A549 treated with AZD9567 at 1 μM for 4 hours (cell line): ENCODE data around the gene TNS3. TPM values are rescaled to one million over a fixed set of nuclear protein-coding genes. Genes with fewer than 3 reads are reported as not detected.

Experiments used
- total RNA-seq: library from RNA; stranded (reverse); fragments of 200-300 nt; extraction: Qiagen RNA extraction; gene quantifications from 5 replicates; pipeline ENCODE4 v1.2.3, GENCODE V29; 2022; ENCODE audit not compliant: insufficient read depth

Gene TNS3
- total RNA-seq, result 58.4 to 65.0 TPM (median 61.2 TPM) in 5 replicates

DNA sequence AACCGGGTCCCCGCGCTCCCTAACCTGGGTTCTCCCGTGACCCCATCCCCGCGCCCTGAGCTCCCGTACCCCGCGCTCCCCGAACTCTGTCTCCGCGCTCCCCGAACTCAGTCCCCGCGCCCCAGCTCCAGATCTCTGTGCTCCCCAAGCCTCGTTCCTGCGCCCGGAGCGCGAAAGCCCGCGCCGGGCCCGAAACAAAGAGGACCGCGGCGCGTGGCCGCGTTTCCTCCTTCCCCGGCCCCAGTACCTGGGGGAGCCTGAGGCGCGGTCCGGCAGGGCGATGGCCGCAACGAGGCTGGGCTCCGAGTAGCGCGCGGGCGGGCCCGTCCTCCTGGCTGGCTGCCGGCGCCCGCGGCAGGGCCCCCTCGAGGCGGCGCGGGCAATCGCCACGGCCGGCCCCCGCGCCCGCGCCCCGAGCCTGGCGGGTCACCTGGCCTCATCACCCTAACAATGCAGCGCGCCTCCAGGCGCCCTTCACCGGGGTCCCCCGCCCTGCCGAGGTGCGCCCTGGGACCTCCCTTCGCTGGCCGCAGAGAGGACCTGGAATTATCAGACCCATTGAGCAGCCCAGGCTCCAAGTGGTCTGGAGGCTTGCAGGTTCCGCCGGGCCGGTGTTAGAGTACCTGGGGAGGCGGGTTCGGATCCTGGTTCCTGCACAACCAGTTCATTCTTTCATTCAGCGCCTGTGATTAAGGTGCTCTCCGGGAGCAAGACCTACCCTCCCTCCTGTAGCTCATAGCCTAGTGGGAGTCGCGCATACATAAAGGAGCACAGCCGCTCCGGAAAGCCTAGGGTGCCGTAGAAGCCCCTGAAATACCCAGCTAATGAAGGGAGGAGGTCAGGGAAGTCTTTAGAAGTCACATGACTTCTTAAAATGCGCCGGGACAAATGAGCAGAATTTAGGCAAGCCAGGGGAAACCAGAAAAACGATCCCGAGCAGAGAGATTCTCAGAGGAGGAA lies at the start of gene TNS3:
TNS3 (minus strand) TSS at position 308 of the 960 bp plus-strand sequence. CDS start 142,475 bp downstream, outside the sequence.

